ENCODE data around the gene ERC2. TPM values are rescaled to one million over a fixed set of nuclear protein-coding genes. Genes with fewer than 3 reads are reported as not detected.

Gene ERC2
- total RNA-seq, 3 donors from 2014 or later (not counting 1 experiment from before 2014, with no cell fraction given): not detected

DNA sequence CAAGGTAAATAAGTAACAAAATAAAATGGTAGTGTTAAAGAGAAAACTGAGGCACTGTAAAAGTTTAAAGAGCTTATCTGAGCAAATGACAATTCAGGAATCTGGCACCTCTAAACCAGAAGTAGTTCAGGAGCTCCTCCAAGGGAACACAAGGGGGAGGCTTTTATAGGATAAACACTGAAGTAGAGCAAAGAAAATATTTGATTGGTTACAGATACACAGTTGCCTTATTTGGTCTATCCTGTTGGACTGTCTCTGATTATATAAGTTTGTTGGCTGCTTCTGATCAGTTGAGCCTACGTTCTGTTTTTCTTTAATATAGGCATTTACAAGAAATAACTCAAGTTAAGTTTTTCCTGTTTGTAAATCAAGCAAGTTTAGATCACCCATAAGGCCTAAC lies 146.9 kb downstream of the ERC2 start:
- no peak overlapping the region for H3K4me3 Mint-ChIP-seq
- Histone ChIP-seq H3K9me3 (ENCODE audit: control insufficient read depth, insufficient read depth, low read length) (no peaks in the 10 kb centered on the region), H3K27ac (ENCODE audit: low read length) (no peak overlapping the region), H3K27me3 (ENCODE audit: control insufficient read depth, insufficient read depth, low read length) (no peaks in the 10 kb centered on the region), H3K4me3 (ENCODE audit: low read length) (no peak overlapping the region), H3K4me1 (ENCODE audit: control insufficient read depth, insufficient read depth, low read length) (no peaks in the 10 kb centered on the region), H3K36me3 (ENCODE audit: control insufficient read depth, insufficient read depth, low read length) (no peaks in the 10 kb centered on the region)
- no peaks in the 10 kb centered on the region for H3K36me3 Mint-ChIP-seq
- no peak overlapping the region for H3K27ac Mint-ChIP-seq
- DNase-seq (no peak), ATAC-seq (no peak)
- intact Hi-C loops (cut with micrococcal nuclease): no loop called here
- H3K4me1 Mint-ChIP-seq: no peaks in the 10 kb centered on the region
- H3K9me3 Mint-ChIP-seq: no peaks in the 10 kb centered on the region
- 83% methylated on average over 1 of the region's 1 CpG for WGBS (ENCODE audit: insufficient coverage)
- H3K27me3 Mint-ChIP-seq (ENCODE audit: low read depth in 2 of 2): peaks cover 4 to 8% of the 10 kb centered on the region in 2 donors
- TF ChIP-seq CTCF (IDR thresholded peaks at IDR 0.05): no peak

GRCh38 chr3:56320883-56321282 lies 147.4 kb downstream of the ERC2 start:
- TF ChIP-seq CTCF (IDR thresholded peaks at IDR 0.05): no peak
- no peak for ATAC-seq
- 43% methylated on average over 4 of the region's 5 CpGs for WGBS (ENCODE audit: insufficient coverage)

GRCh38 chr3:56318891-56319290 lies 149.4 kb downstream of the ERC2 start:
- intact Hi-C loops (cut with micrococcal nuclease): no loop called here
- no peak for ATAC-seq
- DNase-seq: no peak
- Histone ChIP-seq H3K27ac (ENCODE audit: low read length) (no peak overlapping the region), H3K9me3 (ENCODE audit: control insufficient read depth, insufficient read depth, low read length) (no peaks in the 10 kb centered on the region), H3K4me3 (ENCODE audit: low read length) (no peak overlapping the region), H3K36me3 (ENCODE audit: control insufficient read depth, insufficient read depth, low read length) (no peaks in the 10 kb centered on the region), H3K4me1 (ENCODE audit: control insufficient read depth, insufficient read depth, low read length) (no peaks in the 10 kb centered on the region), H3K27me3 (ENCODE audit: control insufficient read depth, insufficient read depth, low read length) (no peaks in the 10 kb centered on the region)
- H3K36me3 Mint-ChIP-seq: no peaks in the 10 kb centered on the region
- no peaks in the 10 kb centered on the region for H3K4me1 Mint-ChIP-seq
- no peaks in the 10 kb centered on the region for H3K9me3 Mint-ChIP-seq
- H3K27ac Mint-ChIP-seq: no peak overlapping the region
- no peak overlapping the region for H3K4me3 Mint-ChIP-seq
- peaks cover 4 to 8% of the 10 kb centered on the region in 2 donors for H3K27me3 Mint-ChIP-seq (ENCODE audit: low read depth in 2 of 2)
- no peak for TF ChIP-seq CTCF (IDR thresholded peaks at IDR 0.05)
- no CpG with 5 or more reads among the region's 3 CpGs for WGBS (ENCODE audit: insufficient coverage)

More at GRCh38 chr3:56320883-56321282, 147.4 kb downstream of the ERC2 start:
- intact Hi-C loops (cut with micrococcal nuclease): no loop called here
- Mint-ChIP-seq H3K36me3 (no peaks in the 10 kb centered on the region), H3K4me1 (no peaks in the 10 kb centered on the region), H3K27ac (no peak overlapping the region), H3K9me3 (no peaks in the 10 kb centered on the region), H3K4me3 (no peak overlapping the region), H3K27me3 (ENCODE audit: low read depth in 2 of 2) (peaks cover 4 to 8% of the 10 kb centered on the region in 2 donors)
- Histone ChIP-seq H3K27ac (ENCODE audit: low read length) (no peak overlapping the region), H3K4me1 (ENCODE audit: control insufficient read depth, insufficient read depth, low read length) (no peaks in the 10 kb centered on the region), H3K27me3 (ENCODE audit: control insufficient read depth, insufficient read depth, low read length) (no peaks in the 10 kb centered on the region), H3K36me3 (ENCODE audit: control insufficient read depth, insufficient read depth, low read length) (no peaks in the 10 kb centered on the region), H3K9me3 (ENCODE audit: control insufficient read depth, insufficient read depth, low read length) (no peaks in the 10 kb centered on the region), H3K4me3 (ENCODE audit: low read length) (no peak overlapping the region)
- DNase-seq: no peak

DNA sequence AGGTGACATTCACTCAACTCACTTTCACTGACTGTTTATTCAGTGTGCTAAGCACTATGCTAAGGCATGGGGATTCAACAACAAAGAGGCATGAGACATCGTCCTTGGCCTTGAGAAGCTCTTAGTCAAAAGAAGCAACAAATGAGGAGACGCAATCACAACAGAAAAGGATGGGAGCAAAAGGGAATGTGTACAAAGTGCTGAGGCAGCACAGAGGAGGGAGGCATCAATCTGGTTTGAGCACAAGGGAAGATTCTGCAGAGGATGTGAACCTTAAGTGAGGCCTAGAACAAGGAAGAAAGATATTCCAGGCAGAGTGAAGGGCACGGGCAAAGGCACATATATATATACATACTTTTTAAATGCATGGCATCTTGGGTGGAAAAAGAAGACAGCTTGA lies 151.3 kb downstream of the ERC2 start:
- H3K27ac ChIP-seq (ENCODE audit: low read length): no peak overlapping the region
- H3K27ac Mint-ChIP-seq: no peak overlapping the region
- DNase-seq (no peak), ATAC-seq (no peak)
- H3K27me3 ChIP-seq (ENCODE audit: control insufficient read depth, insufficient read depth, low read length): no peaks in the 10 kb centered on the region
- no peaks in the 10 kb centered on the region for H3K9me3 Mint-ChIP-seq
- H3K4me3 Mint-ChIP-seq: no peak overlapping the region
- TF ChIP-seq CTCF (IDR thresholded peaks at IDR 0.05): no peak
- no peaks in the 10 kb centered on the region for H3K4me1 ChIP-seq (ENCODE audit: control insufficient read depth, insufficient read depth, low read length)
- 91% methylated on average over 2 of the region's 3 CpGs for WGBS (ENCODE audit: insufficient coverage)
- H3K9me3 ChIP-seq (ENCODE audit: control insufficient read depth, insufficient read depth, low read length): no peaks in the 10 kb centered on the region
- no peaks in the 10 kb centered on the region for H3K4me1 Mint-ChIP-seq
- intact Hi-C loops (cut with micrococcal nuclease): no loop called here
- no peak overlapping the region for H3K4me3 ChIP-seq (ENCODE audit: low read length)
- H3K36me3 Mint-ChIP-seq: no peaks in the 10 kb centered on the region
- H3K36me3 ChIP-seq (ENCODE audit: control insufficient read depth, insufficient read depth, low read length): no peaks in the 10 kb centered on the region
- H3K27me3 Mint-ChIP-seq (ENCODE audit: low read depth in 2 of 2): peaks cover 7 to 8% of the 10 kb centered on the region in 2 donors

Data from natural killer cell (primary cell).